GM06990 (cell line): Measurements from ENCODE around the gene NYAP1.

Source experiments
- DNase-seq: peaks from one replicate; pipeline ENCODE4 v3.0.0-alpha.2; 2011; ENCODE audit not compliant: insufficient read length; ENCODE audit errors: extremely low read depth
- H3K27me3 ChIP-seq: replicated peaks from 2 replicates; pipeline ENCODE4 v1.6.0; 2011; ENCODE audit warnings: low read length; ENCODE audit not compliant: control insufficient read depth, insufficient read depth
- H3K36me3 ChIP-seq: 2 replicates; pipeline ENCODE4 v1.5.1; 2011; ENCODE audit warnings: low read length; ENCODE audit not compliant: control insufficient read depth, insufficient read depth
- H3K4me3 ChIP-seq: replicated peaks from 2 replicates; pipeline ENCODE4 v1.5.1; 2011; ENCODE audit warnings: low read depth, mild to moderate bottlenecking, control low read depth, low read length
- TF ChIP-seq, protein P1 (sequence below): IDR thresholded peaks from 2 replicates; pipeline ENCODE4 v1.5.1; 2011; ENCODE audit warnings: low read length, control low read depth, mild to moderate bottlenecking, inconsistent platforms; ENCODE audit not compliant: insufficient read depth, poor library complexity, severe bottlenecking

The NYAP1 gene

DNA sequence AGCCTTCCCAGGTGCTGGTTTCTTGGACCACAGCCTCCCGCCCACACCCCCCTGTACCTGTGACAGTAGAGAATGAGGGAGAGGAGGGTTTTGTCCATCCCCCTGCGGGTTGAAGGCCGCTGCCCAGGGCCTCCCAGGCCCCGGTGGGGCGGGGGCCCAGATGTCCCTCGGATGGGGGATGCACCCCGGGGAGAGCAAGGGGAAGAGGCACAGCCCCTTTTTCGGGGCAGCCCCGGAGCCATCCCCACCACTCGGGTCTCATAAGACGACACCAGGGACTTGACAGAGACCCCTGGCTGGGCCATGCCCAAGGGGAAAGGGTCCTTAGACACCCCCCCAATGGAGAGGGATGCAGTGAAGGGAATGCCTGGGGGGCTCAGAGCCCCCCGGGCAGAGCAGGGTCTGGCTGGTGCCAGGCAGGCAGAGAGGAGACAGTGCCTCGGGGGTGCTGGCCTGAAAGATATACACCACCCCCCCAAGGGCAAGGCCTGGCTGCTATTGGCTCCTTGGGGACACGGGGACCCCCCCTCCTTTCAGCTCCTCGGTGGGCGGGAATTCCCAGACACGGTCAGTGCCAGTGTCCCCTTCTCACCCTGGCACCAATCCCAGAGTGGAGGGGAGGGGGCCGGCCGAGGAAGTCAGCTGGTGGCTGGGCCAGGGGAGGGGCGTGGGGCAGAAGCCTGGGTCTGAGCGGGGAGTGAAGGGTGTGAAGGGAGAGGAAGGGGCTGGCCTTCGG lies 15.9 kb upstream of the NYAP1 start:
- DNase-seq, result no peak
- H3K36me3 ChIP-seq, result peaks cover 24% of the 10 kb centered on the region
- H3K27me3 ChIP-seq, result no peaks in the 10 kb centered on the region
- H3K4me3 ChIP-seq, result no peak overlapping the region
- TF ChIP-seq, protein P1, sequence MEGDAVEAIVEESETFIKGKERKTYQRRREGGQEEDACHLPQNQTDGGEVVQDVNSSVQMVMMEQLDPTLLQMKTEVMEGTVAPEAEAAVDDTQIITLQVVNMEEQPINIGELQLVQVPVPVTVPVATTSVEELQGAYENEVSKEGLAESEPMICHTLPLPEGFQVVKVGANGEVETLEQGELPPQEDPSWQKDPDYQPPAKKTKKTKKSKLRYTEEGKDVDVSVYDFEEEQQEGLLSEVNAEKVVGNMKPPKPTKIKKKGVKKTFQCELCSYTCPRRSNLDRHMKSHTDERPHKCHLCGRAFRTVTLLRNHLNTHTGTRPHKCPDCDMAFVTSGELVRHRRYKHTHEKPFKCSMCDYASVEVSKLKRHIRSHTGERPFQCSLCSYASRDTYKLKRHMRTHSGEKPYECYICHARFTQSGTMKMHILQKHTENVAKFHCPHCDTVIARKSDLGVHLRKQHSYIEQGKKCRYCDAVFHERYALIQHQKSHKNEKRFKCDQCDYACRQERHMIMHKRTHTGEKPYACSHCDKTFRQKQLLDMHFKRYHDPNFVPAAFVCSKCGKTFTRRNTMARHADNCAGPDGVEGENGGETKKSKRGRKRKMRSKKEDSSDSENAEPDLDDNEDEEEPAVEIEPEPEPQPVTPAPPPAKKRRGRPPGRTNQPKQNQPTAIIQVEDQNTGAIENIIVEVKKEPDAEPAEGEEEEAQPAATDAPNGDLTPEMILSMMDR, result no peak

DNA sequence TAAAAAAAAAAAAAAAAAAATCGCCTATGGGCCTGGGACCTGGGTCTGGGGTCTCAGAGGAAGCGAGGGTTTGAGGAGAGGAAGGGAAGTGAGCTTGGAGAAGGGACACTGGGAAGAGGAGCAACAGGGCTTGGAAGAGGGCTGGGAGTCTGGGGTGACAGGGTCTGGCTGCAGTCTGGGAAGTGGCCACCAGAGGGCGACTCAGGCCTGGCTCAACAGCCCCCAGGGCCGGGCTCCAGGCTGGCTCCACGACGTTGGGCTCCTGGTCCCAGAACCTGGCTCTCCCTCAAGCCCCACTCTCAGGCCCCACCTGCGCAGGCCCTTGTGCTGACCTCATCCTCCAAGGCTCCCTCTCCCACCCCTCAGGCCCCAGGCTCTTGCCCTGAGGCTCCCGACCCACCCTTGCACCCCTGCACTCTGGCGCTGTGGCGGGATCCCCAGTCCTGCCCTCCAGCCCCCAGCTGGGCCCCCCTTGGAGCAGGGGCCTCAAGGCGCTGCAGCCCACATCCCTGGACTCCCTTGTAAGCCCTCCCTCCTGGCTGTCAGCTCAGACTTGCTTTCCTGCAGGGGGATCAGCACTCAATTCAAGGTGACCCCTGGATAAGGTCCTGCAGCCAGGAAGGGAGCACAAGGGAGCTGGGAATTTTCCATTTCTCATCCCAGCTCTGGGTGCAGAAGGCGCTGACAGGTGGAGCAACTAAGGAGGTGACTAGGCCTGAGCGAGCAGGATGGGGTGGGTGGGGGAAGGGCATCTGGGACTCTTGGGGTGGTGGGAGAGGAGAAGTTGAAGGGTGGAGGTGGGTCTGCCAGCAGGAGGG lies 14.3 kb upstream of the NYAP1 start:
- peaks cover 25% of the 10 kb centered on the region for H3K36me3 ChIP-seq
- TF ChIP-seq, protein P1, result peak; percentile 98
- no peaks in the 10 kb centered on the region for H3K27me3 ChIP-seq
- DNase-seq, result peak; percentile 67
- H3K4me3 ChIP-seq, result no peak overlapping the region

DNA sequence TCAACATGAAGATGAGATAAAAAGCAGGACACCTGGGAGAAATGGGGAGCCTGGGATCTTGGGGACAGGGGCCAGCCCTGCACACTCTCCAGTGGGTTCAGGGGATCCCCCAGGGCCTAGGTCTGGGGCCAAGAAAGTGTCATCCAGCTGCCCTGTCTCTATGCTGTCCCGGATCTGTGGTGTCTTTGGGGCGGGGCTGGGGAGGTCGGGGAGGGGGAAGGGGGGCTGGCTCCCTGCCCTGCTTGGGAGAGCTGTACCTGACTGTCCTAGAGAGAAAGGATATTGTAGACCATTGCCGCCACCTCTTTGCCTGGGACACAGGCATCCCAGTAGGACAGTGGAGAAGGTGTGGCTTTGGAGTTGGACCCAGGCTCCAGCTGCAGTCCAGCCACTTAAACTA lies 12.7 kb upstream of the NYAP1 start:
- Histone ChIP-seq H3K27me3 (no peaks in the 10 kb centered on the region), H3K4me3 (no peak overlapping the region), H3K36me3 (peaks cover 29% of the 10 kb centered on the region)

DNA sequence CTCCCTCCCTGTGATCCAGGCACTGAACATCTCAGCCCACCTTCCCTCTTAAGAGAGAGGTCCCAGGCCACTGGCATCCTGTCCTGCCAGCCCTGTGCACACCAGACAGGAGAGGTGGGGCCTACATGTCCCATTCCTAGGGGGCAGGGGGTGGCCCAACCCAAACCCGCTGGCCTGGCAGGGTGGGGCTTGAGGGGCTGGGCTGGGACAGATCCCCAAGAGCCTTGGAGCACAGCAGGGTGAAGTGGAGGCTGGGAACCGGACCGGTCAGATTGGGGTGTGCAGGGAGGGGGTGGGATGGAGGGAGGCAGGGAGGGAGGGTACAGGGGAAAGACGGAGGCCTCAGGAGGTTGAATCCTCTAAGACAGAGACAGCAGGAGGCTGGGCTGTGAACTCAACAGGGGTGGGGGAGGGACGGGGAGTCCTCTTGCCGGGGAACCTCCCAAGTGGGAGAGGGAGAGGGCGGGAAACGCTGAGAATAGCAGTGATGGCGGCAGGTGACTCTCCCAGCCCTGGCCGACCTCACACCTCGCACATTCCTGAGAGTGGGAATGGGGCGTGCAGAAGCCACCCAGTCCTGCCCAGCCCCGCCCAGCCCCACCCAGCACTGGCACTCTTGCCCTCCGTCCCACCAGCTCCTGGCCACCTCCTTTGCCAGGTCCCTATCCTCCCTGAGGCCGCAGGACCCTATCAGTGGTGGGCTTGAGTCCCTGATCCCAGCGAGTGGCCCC lies 11.4 kb upstream of the NYAP1 start:
- no peak overlapping the region for H3K4me3 ChIP-seq
- peaks cover 20% of the 10 kb centered on the region for H3K36me3 ChIP-seq
- no peaks in the 10 kb centered on the region for H3K27me3 ChIP-seq
- DNase-seq, result no peak
- TF ChIP-seq, protein P1, result no peak

More for the DNA sequence above, 12.7 kb upstream of the NYAP1 start:
- TF ChIP-seq, protein P1, result no peak
- DNase-seq, result no peak

DNA sequence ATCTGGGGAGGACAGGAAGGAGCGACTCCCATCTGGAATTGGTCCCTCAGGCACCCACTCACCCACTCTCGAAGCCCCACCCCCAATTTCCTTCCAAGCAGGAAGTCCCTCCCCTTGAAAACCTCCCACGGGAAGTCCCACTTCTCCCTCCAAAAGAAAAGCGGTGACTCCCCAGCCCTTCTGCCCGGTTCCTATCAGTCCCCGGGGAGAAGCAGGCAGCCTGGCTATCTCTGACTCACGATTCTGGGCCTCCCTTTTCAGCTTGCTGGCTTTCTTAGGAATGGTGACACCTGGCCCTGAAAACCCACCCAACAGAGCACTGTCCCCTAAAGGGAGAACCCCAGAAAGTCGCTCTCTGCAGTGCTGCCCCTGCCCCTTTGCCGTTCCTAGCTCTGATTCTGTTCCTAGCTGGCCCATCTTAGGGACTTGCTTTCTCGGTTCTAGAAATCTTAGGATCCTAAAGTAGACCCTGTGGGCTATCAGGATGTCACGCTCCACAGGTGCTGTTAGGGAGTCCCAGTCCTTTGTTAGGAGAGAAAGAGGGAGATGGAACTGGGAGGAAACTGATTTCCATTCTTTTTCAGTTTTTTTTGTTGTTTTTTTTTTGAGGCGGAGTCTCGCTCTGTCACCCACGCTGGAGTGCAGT lies 10.8 kb upstream of the NYAP1 start:
- DNase-seq, result no peak
- TF ChIP-seq, protein P1, result no peak
- peaks cover 16% of the 10 kb centered on the region for H3K36me3 ChIP-seq
- H3K4me3 ChIP-seq, result no peak overlapping the region
- no peaks in the 10 kb centered on the region for H3K27me3 ChIP-seq
